ENCODE measurements around the gene CAPN12. TPM values are rescaled to one million over a fixed set of nuclear protein-coding genes. Genes with fewer than 3 reads are reported as not detected.
A peak's percentile ranks its signal among the peaks of the same experiment; 100 is the strongest.

The CAPN12 gene
- total RNA-seq, 3 donors from 2014 or later (not counting 1 experiment from before 2014, with no cell fraction given), result 7.4 to 51.0 (median 26.7) TPM

GRCh38 chr19:38683393-38684077 is 60.7 kb downstream of the CAPN12 start:
- H3K27ac Mint-ChIP-seq, result peak overlapping the region; percentile 98 to 100
- Histone ChIP-seq H3K4me1 (ENCODE audit: control insufficient read depth, insufficient read depth, low read length) (peaks cover 95% of the 10 kb centered on the region), H3K9me3 (ENCODE audit: control insufficient read depth, insufficient read depth, low read length) (no peaks in the 10 kb centered on the region), H3K27ac (ENCODE audit: low read length) (peak overlapping the region; percentile 96), H3K36me3 (ENCODE audit: control insufficient read depth, insufficient read depth, low read length) (peaks cover 2% of the 10 kb centered on the region), H3K4me3 (ENCODE audit: low read length) (no peak overlapping the region), H3K27me3 (ENCODE audit: control insufficient read depth, insufficient read depth, low read length) (no peaks in the 10 kb centered on the region)
- no peaks in the 10 kb centered on the region for H3K36me3 Mint-ChIP-seq
- H3K27me3 Mint-ChIP-seq (ENCODE audit: low read depth in 2 of 2), result no peaks in the 10 kb centered on the region
- no peak for TF ChIP-seq CTCF (IDR thresholded peaks at IDR 0.05)
- H3K4me1 Mint-ChIP-seq, result peaks cover 83 to 88% of the 10 kb centered on the region in 2 donors
- intact Hi-C loops (cut with micrococcal nuclease), result loop anchor here (1.0 to 5.0 kb wide), 2 partner anchors 10 to 36 kb away; partner anchors contain the start of gene ACTN4
- 36% methylated on average over 9 of the region's 10 CpGs for WGBS (ENCODE audit: insufficient coverage)
- no peaks in the 10 kb centered on the region for H3K9me3 Mint-ChIP-seq
- peak; percentile 33 to 59 (median 49) for ATAC-seq
- H3K4me3 Mint-ChIP-seq, result peak overlapping the region; percentile 68
- peak; percentile 66 to 75 for DNase-seq

GRCh38 chr19:38682872-38683392 is 61.3 kb downstream of the CAPN12 start:
- no peaks in the 10 kb centered on the region for H3K9me3 Mint-ChIP-seq
- WGBS (ENCODE audit: insufficient coverage), result 91% methylated on average over 7 of the region's 7 CpGs
- no peaks in the 10 kb centered on the region for H3K27me3 Mint-ChIP-seq (ENCODE audit: low read depth in 2 of 2)
- DNase-seq (no peak), ATAC-seq (no peak)
- peak overlapping the region; percentile 98 to 100 for H3K27ac Mint-ChIP-seq
- H3K4me3 ChIP-seq (ENCODE audit: low read length), result no peak overlapping the region
- H3K9me3 ChIP-seq (ENCODE audit: control insufficient read depth, insufficient read depth, low read length), result no peaks in the 10 kb centered on the region
- no peaks in the 10 kb centered on the region for H3K27me3 ChIP-seq (ENCODE audit: control insufficient read depth, insufficient read depth, low read length)
- no peaks in the 10 kb centered on the region for H3K36me3 Mint-ChIP-seq
- peaks cover 2% of the 10 kb centered on the region for H3K36me3 ChIP-seq (ENCODE audit: control insufficient read depth, insufficient read depth, low read length)
- peaks cover 95% of the 10 kb centered on the region for H3K4me1 ChIP-seq (ENCODE audit: control insufficient read depth, insufficient read depth, low read length)
- no peak for TF ChIP-seq CTCF (IDR thresholded peaks at IDR 0.05)
- peak overlapping the region; percentile 68 for H3K4me3 Mint-ChIP-seq
- H3K27ac ChIP-seq (ENCODE audit: low read length), result peak overlapping the region; percentile 96
- H3K4me1 Mint-ChIP-seq, result peaks cover 88 to 94% of the 10 kb centered on the region in 2 donors
- intact Hi-C loops (cut with micrococcal nuclease), result loop anchor here (1.0 to 5.0 kb wide), 2 partner anchors 10 to 36 kb away; partner anchors contain the start of gene ACTN4

- peak overlapping the region; percentile 47 for H3K4me3 Mint-ChIP-seq
Observed at GRCh38 chr19:38682195-38682867, 61.9 kb downstream of the CAPN12 start.

More at GRCh38 chr19:38682195-38682867, 61.9 kb downstream of the CAPN12 start:
- Mint-ChIP-seq H3K36me3 (no peaks in the 10 kb centered on the region), H3K9me3 (no peaks in the 10 kb centered on the region), H3K4me1 (peaks cover 88 to 95% of the 10 kb centered on the region in 2 donors), H3K27ac (peak overlapping the region; percentile 98 to 100), H3K27me3 (ENCODE audit: low read depth in 2 of 2) (no peaks in the 10 kb centered on the region)
- no peaks in the 10 kb centered on the region for H3K27me3 ChIP-seq (ENCODE audit: control insufficient read depth, insufficient read depth, low read length)
- ATAC-seq (no peak), DNase-seq (no peak)
- WGBS (ENCODE audit: insufficient coverage), result 92% methylated on average over 11 of the region's 11 CpGs
- no peak for TF ChIP-seq CTCF (IDR thresholded peaks at IDR 0.05)
- H3K27ac ChIP-seq (ENCODE audit: low read length), result peak overlapping the region; percentile 96
- H3K4me3 ChIP-seq (ENCODE audit: low read length), result no peak overlapping the region
- H3K4me1 ChIP-seq (ENCODE audit: control insufficient read depth, insufficient read depth, low read length), result peaks cover 100% of the 10 kb centered on the region
- H3K36me3 ChIP-seq (ENCODE audit: control insufficient read depth, insufficient read depth, low read length), result peaks cover 2% of the 10 kb centered on the region
- H3K9me3 ChIP-seq (ENCODE audit: control insufficient read depth, insufficient read depth, low read length), result no peaks in the 10 kb centered on the region
- intact Hi-C loops (cut with micrococcal nuclease), result loop anchor here (5.0 kb wide), 1 partner anchor 35 kb away; the partner anchor contains the start of gene ACTN4

Other genes with a start within 250 kb of the CAPN12 start
- gene MAP4K1, start 126.5 kb downstream of the CAPN12 start, total RNA-seq, result 100 to 1,000 TPM; 162 to 201 (median 163) TPM
- gene EIF3K, start 125.3 kb downstream of the CAPN12 start, total RNA-seq, result 100 to 1,000 TPM; 232 to 262 (median 238) TPM
- gene ACTN4, start 96.8 kb downstream of the CAPN12 start, total RNA-seq, result 100 to 1,000 TPM; 443 to 595 (median 541) TPM
- not detected for gene LGALS7, start 29.0 kb upstream of the CAPN12 start, total RNA-seq
- not detected for gene LGALS7B, start 44.7 kb upstream of the CAPN12 start, total RNA-seq
- 1 to 10 TPM; 4.2 to 4.8 (median 4.6) TPM for gene LGALS4, start 68.5 kb upstream of the CAPN12 start, total RNA-seq
- 100 to 1,000 TPM; 114 to 145 (median 119) TPM for gene ECH1, start 87.3 kb upstream of the CAPN12 start, total RNA-seq
- gene HNRNPL, start 105.5 kb upstream of the CAPN12 start, total RNA-seq, result 100 to 1,000 TPM; 636 to 800 (median 702) TPM
- 10 to 100 TPM; 59.7 to 65.6 (median 59.7) TPM for gene RINL, start 133.8 kb upstream of the CAPN12 start, total RNA-seq
- gene SIRT2, start 155.1 kb upstream of the CAPN12 start, total RNA-seq, result 100 to 1,000 TPM; 171 to 283 (median 208) TPM
- gene NFKBIB, start 155.5 kb upstream of the CAPN12 start, total RNA-seq, result 100 to 1,000 TPM in 2 of 3 donors, 10 to 100 TPM in 1; 78.0 to 125 (median 118) TPM
- gene CCER2, start 167.7 kb upstream of the CAPN12 start, total RNA-seq, result 1 to 10 TPM; 1.3 to 3.7 (median 2.3) TPM
- gene SARS2, start 186.3 kb upstream of the CAPN12 start, total RNA-seq, result 10 to 100 TPM; 25.4 to 53.0 (median 38.9) TPM
- 10 to 100 TPM; 25.3 to 27.8 (median 26.7) TPM for gene MRPS12, start 186.5 kb upstream of the CAPN12 start, total RNA-seq
- gene FBXO17, start 231.3 kb upstream of the CAPN12 start, total RNA-seq, result not detected

Measured in natural killer cell (primary cell).